HG02943 (cell line): ENCODE data around the gene SBNO1.
"Not testable (repeated sequence)": the region's sequence is repeated elsewhere in the genome, so short reads cannot be mapped to it uniquely, and the experiment has no call there.

Experiments used
- ATAC-seq: cut with Tn5 transposase; IDR thresholded peaks from one replicate; pipeline ENCODE4 v1.9.1; 2021; ENCODE audit warnings: mild to moderate bottlenecking, low read depth, moderate library complexity; ENCODE audit not compliant: unreplicated experiment

The SBNO1 gene

DNA sequence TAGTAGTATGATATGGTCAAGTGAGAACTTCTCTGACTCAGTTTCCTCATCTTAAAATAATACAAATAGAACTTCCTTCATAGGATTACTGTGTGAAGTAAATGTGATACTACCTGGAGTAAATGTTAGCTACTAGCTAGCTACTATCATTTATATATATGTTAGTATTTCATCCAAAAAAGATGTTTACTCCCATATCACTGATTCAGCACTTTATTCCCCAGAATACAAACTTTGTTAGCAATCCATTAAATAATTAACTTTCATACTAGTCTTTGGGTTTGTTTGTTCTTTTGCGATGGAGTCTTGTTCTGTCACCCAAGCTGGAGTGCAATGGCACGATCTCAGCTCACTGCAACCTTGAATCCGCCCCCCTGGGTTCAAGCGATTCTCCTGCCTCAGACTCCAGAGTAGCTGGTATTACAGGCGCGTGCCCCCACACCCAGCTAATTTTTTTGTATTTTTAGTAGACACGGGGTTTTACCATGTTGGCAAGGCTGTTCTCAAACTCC is 8.4 kb downstream of the SBNO1 start:
- no peak for ATAC-seq

DNA sequence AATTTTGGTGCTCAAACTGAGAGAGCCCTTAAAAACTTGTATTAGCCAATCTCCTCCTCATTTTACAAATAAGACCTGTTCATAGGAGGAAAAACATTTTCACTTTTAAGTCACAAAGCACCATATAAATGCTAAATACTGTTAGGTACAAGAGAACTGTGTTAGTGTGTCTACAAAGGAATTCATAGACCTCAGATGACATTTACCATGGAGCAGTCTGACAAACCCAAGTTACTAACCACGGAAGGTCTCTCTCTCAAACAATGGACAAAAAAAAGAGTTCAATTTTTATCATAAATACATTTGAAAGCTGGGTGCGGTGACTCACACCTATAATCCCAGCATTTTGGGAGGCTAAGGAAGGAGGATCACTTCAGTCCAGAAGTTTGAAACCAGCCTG is 10.0 kb downstream of the SBNO1 start:
- no peak for ATAC-seq

DNA sequence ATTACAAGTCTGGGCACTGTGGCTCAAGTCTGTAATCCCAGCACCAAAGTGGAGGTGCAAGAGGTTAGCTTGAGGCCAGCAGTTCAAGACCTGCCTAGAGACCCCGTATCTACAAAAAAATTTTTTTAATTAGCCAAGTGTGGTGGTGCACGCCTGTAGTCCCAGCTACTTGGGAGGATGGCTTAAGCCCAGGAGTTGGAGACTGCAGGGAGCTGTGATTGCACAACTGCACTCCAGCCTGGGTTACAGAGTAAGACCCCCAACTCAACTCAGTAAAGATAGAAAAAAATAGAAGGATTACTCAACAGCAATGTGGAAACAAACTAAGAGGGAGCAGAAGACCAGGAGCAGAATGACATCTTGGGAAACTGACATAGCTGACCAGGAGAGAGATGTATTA is 13.3 kb downstream of the SBNO1 start:
- ATAC-seq = no peak

DNA sequence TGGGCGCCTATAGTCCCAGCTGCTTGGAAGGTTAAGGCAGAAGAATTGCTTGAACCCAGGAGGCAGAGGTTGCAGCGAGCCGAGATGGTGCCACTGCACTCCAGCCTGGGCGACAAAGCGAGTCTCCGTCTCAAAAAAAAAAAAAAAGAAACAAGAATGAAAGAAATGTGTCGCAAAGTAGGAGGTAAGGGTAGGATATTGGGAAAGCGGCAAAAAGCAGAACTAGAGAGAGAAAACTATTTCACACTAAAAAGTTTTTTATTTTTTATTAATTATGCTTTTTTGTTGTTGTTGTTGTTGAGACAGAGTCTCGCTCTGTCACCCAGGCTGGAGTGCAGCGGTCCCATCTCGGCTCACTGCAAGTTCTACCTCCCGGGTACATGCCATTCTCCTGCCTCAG is 17.7 kb downstream of the SBNO1 start:
- ATAC-seq = no peak

DNA sequence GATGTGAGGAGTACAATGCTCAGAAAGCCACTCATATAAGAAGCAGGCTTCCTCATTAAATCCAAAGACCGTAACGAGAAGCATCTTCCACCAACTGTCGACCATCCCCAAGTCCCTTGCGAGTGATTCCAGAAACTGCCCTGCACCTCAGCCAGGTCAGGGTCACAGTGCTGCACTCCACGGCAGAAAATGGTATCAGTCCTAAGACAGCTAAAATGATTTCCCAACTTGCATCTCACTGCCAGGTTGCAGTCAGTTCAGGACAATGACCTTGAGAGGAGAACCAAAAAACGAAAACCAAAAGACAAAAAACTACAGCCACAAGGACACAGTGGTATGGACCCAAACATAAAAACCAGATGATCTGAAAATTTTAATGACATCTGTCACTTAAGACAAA is 20.6 kb downstream of the SBNO1 start:
- no peak for ATAC-seq

DNA sequence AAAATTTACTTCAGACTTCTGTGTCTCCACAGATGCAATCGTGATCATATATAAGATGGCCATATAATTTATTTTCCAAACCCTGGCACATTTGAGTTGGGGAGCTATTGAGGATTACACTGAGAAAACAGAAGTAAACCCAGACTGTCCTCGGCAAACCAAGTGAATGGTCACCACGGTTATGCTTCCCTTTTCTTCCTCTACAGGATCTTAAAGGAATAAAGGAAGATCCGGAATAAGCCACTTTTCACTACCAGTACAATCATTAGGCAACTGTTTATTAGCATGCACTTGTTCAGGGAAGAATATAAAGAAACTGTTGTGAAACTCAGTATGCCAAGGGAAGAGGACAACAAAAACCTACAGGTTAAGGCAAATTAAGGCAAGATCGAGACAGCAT is 27.6 kb downstream of the SBNO1 start:
- ATAC-seq = no peak

DNA sequence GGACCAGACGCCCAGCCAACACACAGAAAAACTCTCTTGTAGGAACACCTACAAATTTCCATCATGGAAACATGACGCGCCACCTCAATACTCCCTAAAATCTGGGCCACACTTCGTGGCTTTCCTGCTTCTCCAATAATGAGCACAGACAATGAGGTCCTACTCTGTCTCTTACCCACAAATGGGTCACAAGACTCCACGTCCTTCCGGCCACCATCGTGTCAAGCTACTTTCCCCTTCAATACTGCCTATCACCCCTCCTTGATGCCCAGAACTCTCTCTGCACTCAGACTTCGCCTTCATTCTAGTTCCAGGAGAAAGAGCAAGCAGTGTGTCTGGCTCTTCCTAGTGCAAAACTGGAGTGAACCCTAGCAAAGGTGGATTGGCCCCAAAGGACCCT is 28.1 kb downstream of the SBNO1 start:
- ATAC-seq = no peak

DNA sequence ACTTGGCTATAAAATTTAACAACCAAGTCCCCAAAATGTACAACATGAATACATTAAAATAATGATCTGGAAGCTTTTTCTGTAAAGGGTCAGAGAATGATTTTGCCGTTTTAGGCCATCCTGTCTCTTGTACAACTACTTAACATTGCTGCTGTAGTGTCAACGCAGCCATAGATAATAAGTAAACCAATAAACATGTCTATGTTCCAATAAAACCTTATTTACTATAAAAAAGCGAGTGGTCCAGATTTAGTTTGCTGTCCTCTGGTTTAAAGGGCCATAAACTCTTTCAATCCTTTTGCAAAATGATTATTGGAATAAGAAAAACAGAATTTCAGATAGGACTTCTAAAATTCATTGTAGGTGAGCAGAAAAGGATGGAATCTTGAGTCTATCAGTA is 29.2 kb downstream of the SBNO1 start:
- ATAC-seq = no peak

DNA sequence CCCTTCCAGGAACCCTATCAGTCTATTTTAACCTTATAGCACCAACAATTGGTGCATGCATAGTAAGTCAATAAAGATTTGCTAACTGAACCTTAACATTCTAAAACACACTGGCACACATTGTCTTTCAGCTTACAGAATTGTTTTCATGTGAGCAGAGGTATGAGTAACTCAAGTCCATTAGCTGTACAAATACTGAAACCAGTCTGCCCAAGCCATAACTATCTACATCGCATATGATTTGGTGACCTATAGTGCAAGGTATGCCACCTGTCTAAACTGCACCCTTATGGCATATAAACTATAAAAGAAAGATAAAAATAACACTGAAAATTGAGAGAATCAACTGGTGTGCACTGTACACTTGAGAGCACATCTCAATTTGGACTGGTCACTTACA is 34.8 kb downstream of the SBNO1 start:
- ATAC-seq = no peak

DNA sequence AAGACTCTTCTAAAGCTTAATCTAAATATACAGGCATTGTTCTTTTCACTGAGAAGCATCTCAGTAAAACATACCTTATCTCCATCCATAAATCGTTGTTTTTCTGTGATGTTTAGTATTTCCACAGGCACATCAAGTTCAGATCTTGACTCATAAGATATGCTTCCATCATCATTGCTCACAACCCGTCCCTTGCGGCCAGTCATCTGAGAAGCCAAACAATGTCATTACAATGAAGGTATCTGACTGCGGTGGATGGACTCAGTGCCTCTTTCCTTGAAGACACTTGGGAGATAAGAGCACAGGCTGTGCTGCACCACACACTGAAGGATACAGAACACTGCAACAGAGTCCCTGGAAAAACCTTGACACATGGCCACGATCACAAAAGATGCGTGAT is 44.8 kb downstream of the SBNO1 start:
- ATAC-seq = no peak

DNA sequence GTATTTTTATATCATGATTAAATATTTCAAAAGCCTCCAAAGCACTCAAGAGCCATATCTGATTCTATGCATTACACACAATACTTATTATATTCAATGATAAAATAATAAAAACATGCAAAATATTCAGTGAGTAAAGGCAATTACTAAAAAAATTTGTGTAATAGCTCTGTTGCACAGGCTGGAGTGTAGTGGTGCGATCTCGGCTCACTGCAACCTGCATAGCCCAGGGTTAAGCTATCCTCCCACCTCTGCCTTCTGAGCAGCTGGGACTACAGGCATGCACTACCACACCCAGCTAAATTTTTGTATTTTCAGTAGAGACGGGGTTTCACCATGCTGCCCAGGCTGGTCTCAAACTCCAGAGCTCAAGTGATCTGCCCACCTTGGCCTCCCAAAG is 45.4 kb downstream of the SBNO1 start:
- ATAC-seq = no peak

DNA sequence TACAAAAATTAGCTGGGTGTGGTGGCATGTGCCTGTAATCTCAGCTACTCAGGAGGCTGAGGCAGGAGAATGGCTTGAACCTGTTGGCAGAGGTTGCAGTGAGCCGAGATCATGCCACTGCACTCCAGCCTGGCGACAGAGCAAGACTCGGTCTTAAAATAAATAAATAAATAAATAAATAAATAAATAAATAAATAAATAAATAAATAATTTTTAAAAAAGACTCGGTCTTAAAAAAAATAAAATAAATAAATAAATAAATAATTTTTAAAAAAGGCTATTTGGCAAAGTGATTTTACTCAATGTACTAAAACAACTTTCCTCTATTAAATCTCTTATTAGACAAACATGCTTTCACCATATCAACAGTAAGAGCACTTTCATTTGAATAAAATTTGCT is 51.6 kb downstream of the SBNO1 start:
- not testable (repeated sequence) for ATAC-seq

DNA sequence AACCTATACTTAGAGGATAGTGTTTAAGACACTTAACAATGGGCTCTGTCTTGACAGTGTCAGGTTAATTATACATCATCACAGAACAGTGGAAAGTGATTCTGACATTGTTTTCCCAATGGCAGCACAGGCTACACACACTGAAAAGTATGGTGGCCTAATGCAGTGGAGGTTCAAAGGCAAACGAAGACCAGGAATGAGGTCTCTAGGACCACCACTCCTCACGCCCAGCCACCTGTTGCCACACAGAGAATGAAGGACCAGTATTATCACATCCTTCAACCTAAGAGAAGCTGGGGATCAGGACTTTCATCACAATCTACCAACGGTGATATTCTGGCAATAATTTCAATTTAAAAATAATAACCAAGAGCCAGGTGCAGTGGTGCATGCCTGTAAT is 58.4 kb downstream of the SBNO1 start:
- ATAC-seq = no peak

DNA sequence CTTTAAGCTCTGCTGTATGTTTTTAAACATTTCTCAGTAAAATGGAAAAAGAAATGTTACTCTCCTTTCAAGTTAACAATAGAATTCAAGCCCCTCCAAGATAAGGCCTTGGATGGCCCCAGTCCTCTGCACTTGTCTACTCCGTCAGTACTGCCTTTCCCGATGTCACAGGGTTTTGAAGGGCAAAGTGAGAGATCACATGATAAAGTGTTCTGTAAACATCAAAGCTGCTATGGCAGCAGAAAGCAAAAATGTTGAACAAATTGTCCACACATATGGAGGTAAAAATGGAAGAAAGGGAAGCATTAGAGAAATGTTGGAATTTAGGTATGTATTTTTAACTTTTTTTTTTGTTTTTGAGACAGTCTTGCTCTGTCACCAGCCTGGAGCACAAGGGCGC is 59.5 kb downstream of the SBNO1 start:
- no peak for ATAC-seq

DNA sequence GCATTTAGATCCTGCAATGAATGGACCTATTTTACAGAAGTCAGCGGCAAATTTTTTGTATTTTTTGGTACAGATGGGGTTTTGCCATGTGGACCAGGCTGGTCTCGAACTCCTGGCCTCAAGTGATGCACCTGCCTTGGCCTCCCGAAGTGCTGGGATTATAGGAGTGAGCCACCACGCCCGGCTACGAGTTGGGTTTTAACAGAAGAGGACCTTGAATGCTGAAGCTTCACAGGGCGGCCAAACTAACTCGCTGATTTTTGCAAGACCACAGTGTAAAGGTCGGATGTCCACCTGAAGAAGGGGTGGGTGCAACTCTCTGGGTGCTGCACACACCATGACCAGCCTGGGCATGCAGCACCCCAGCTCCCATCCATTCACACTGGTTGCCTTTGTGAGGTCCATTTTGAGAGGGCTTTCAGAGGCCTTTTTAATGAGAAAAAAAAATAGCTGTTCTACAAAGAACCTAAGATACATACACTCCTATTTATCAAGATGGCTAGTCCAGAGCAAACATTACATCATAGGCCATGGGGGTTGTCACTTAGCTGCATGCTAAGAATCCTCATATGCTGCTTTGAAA is 71.4 kb downstream of the SBNO1 start:
- ATAC-seq = no peak

DNA sequence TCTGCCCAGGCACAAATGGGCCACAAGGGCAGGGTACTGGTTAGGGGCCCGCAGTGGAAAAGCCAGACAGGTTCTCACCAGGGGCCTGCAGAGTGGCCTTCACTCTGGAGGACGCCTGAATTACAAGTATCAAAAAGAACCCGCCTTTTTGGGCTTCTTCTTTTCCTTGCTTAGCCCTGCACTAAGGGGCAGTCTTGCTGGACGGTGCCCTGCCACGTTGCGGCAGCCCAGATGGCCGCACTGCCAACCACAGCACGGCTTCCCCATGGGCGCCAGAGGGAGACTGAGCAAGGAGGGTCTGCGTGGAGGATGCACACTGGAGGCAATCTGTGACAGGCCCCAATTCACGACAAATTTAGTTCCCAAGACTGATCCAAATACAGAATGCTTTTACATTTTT is 74.7 kb downstream of the SBNO1 start:
- ATAC-seq = no peak

DNA sequence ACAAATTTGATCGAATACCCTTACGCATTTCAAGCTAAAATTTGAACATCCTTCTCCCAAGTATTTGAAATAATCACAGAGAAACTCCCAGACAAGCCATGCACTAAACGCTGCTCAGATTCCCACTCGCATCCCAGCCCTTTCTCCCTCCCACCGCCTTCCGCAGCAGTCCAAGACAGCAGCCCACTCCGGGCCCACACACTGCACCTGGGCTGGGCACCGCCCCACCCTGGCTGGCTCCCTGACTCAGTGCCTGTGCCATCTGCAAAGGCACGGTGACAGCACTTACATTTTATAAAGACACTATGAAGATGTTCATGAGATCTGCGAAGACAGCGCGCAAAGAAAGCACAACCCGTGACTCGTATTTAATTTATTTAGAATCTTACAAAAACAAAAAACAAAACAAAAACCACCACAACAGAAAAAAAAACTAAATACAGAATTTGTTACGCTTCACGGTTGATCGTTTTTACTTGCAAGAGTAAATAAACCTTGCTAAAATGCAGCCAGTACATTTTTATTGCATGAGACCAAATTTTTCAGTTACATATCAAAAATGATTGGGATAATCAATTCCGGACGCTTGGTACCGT is 75.8 kb downstream of the SBNO1 start:
- ATAC-seq = no peak

DNA sequence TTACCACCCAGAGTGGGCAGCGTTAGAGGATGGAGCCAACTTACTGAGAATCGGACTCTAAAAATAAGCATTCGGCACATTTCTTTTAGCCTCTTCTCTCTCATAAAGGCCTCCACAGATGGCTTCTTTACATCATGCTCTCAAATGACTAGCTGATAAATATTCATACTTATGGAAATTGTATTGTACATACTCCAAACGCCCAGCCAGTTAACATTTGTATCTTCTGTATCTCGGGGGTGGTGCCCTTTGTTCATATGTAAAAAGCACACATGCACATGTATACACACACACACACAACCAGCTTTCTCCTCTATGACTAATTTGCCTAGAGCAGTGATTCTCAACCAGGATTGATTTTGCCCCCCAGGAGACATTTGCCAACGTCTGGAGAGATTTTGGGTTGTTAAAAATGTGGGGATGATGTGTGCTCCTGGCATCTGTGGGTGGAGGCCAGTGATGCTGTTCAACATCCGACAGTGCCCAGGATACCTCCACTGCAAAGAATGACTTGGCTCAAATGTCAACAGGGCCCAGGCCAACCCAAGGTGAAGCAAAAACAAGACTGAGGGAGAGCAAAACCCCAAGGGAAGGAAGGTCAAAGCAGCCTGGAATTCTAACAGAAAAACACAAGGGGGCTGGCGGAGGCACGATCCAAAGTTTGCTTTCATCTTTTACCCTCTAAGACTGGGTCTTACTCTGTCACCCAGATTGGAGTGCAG is 77.8 kb downstream of the SBNO1 start:
- ATAC-seq = no peak

DNA sequence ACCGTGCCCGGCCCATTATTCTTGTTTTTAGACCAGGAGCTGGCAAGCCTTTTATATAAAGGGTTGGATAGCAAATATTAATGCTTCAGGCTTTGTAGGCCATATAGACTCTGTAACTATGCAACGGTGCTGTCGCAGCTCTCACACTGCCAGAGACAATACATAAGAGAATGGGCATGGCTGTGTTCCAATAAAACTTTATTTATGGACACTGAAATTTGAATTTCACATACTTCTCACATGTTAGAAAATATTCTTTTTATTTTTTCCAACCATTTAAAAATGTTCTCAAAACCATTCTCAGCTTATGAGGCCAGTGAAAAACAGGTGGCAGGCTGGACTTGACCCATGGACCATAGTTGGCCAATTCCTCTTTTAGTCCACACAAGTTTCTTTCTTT is 80.0 kb downstream of the SBNO1 start:
- ATAC-seq = no peak

DNA sequence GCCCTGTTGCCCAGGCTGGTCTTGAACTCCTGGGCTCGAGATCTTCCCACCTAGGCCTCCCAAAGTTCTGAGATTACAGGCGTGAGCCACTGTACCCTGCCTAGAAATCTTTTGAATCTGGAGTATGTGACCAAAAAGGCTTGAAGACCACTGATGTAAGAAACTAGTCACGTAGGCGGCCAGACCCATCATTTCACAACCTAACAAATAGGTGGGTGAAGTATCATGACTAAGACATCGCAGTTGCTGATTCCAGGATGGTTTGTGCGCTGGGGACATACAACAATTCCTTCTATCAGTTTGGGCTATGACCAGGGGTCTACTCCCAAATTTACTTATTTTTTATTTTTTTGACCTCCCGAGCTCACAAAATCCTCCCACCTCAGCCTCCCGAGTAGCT is 81.2 kb downstream of the SBNO1 start:
- ATAC-seq = no peak

DNA sequence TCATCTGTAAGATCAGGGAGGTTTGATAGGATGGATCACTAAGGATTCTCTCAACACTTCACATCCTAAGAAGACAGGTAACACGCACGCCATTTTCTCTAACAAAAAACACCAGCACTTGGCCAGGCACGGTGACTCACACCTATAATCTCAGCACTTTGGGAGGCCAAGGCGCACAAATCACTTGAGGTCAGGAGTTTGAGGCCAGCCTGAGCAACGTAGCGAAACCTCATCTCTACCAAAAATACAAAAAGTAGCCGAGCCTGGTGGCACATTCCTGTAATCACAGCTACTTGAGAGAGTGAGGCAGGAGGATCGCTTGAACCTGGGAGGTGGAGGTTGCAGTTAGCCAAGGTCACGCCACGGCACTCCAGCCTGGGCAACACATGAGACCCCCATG is 82.5 kb downstream of the SBNO1 start:
- no peak for ATAC-seq

DNA sequence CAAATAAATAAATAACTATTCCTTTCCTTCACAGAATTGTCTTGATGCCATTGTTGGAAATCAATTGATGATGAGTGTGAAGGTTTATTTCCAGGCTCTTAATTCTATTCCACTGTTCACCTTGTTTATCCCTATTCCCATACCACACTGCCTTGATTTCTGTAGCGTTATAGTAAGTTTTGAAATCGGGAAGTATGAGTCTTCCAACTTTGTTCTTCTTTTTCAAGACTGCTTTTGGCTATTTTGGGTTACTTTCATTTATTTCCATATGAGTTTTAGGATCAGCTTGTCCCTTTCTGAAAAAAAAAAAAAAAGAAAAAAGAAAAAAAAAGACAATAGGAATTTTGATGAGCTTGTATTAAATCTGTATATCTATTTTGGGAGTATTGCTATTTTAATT is 83.7 kb downstream of the SBNO1 start:
- ATAC-seq = no peak
